Prostate gland (tissue), 2 donors: ENCODE results near the gene KCNK16. TPM values are rescaled to one million over a fixed set of nuclear protein-coding genes. Genes with fewer than 3 reads are reported as not detected.

ENCODE experiments used
- DNase-seq: peaks from one replicate; pipeline ENCODE4 v3.0.0-alpha.2; 2019; ENCODE audit warnings: low spot score
- H3K27ac ChIP-seq, 2 donors: fragments of 200-600 bp; sonication (generic); 2 replicates each; pipeline ENCODE4 v1.5.1; 2017 to 2019
- H3K27me3 ChIP-seq: fragments of 200-600 bp; sonication (generic); replicated peaks from 2 replicates; pipeline ENCODE4 v1.5.1; 2019; ENCODE audit not compliant: insufficient read depth
- H3K36me3 ChIP-seq, 2 donors: fragments of 200-600 bp; sonication (generic); 1 replicate in 1 of 2; 2 replicates in 1 of 2; pipeline versions ENCODE4 v1.5.1 to v1.8.1; 2017 to 2019
- H3K4me1 ChIP-seq: fragments of 200-600 bp; sonication (generic); replicated peaks from 2 replicates; pipeline ENCODE4 v1.5.1; 2019
- H3K4me3 ChIP-seq, 2 donors: fragments of 200-600 bp; sonication (generic); 2 replicates each; pipeline ENCODE4 v1.5.1; 2017 to 2019
- H3K9me3 ChIP-seq: fragments of 200-600 bp; sonication (generic); 2 replicates; pipeline ENCODE4 v1.5.1; 2017
- POLR2A ChIP-seq: fragments of 450-650 bp; IDR thresholded peaks from one replicate; pipeline ENCODE4 v1.6.1; 2016; ENCODE audit warnings: antibody characterized with exemption, mild to moderate bottlenecking
- POLR2AphosphoS5 ChIP-seq: sonication (generic); formaldehyde crosslinking; IDR thresholded peaks from one replicate; pipeline ENCODE4 v1.6.1; 2017; ENCODE audit warnings: antibody characterized with exemption
- WGBS: methylation state at CpG from one replicate; pipeline ENCODE4 v1.1.5; 2018; 5-methylcytosine and 5-hydroxymethylcytosine counted together
- intact Hi-C: fragments of 100-400 bp; cut with DNase I; formaldehyde crosslinking; loops from one replicate; pipeline ENCODE4 v1.14.2; 2022
- total RNA-seq, 2 donors: library from RNA; depleted of rRNA; stranded (reverse); fragments of >200 nt; gene quantifications; one replicate each; pipeline ENCODE4 v1.1.0, GENCODE V29; 2016
- TF ChIP-seq, protein P1 (sequence below), 4 experiments: fragments of 200-600 bp in 2 of 4; fragments of 450-650 bp in 2 of 4; sonication (generic) in 2 of 4; IDR thresholded peaks; 1 replicate in 3 of 4; 2 replicates in 1 of 4; pipeline ENCODE4 v1.5.1; 2016 to 2019; ENCODE audit warnings: antibody characterized with exemption in 4 of 4, mild to moderate bottlenecking in 2 of 4, moderate library complexity in 2 of 4

The KCNK16 gene
- total RNA-seq, 2 donors from 2014 or later, result not detected

DNA sequence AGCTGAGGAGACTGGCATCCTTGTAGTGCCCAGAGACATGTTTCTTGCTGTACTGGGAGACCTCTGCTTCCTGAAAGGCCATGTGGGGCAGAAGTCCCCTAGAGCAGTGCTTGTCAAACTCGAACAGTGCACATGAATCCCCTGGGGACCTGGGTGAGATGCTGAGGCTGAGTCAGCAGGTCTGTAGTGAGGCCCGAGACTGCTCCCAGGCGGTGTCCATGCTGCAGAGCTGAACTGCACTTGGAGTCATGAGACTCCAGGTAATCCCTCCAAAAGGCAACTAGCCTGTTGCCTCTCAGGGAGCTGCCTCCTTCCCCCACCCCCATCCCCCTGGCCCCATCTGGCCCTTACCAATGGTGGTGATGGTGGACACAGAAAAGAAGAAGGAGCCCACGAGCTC, 12.0 kb downstream of the KCNK16 start:
- 74% methylated on average over 4 of the region's 4 CpGs for WGBS
- Histone ChIP-seq H3K4me3 (no peak overlapping the region), H3K27me3 (peaks cover 9% of the 10 kb centered on the region), H3K4me1 (peaks cover 4% of the 10 kb centered on the region), H3K36me3 (no peaks in the 10 kb centered on the region), H3K27ac (no peak overlapping the region), H3K9me3 (no peaks in the 10 kb centered on the region)
- no peak for DNase-seq
- no peak for TF ChIP-seq POLR2A
- TF ChIP-seq POLR2AphosphoS5, result no peak
- TF ChIP-seq, protein P1, sequence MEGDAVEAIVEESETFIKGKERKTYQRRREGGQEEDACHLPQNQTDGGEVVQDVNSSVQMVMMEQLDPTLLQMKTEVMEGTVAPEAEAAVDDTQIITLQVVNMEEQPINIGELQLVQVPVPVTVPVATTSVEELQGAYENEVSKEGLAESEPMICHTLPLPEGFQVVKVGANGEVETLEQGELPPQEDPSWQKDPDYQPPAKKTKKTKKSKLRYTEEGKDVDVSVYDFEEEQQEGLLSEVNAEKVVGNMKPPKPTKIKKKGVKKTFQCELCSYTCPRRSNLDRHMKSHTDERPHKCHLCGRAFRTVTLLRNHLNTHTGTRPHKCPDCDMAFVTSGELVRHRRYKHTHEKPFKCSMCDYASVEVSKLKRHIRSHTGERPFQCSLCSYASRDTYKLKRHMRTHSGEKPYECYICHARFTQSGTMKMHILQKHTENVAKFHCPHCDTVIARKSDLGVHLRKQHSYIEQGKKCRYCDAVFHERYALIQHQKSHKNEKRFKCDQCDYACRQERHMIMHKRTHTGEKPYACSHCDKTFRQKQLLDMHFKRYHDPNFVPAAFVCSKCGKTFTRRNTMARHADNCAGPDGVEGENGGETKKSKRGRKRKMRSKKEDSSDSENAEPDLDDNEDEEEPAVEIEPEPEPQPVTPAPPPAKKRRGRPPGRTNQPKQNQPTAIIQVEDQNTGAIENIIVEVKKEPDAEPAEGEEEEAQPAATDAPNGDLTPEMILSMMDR (IDR thresholded peaks at IDR 0.05), result no peak
- intact Hi-C loops, result no loop called here

DNA sequence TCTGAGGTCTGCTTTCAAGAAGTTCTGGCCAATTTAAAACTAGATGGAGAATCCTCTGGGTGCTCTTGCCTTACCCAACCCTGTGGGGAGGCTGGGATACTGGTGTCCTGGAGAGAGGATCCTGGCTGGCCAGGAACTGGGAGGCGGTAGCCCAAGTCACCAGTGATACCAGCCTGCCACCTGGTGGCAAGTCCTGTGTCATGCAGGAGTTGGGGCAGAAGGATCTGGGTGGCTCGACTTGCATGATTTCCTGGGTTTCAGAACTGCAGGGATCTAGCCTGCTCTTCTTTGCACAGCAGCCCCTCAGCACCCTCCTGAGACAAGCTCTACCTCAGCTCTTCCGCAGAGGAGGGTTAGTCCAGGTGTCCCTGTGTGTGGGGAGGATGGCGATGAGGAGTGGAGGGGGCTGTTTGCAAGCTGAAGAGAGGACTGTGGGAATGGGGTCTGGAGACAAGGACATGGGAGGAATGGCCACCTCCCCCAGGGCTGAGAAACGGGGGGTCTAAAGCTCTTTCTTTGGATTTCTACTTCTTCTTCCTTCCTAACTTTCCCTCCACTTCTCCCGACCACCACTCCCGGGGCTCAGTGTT, 12.5 kb downstream of the KCNK16 start:
- DNase-seq, result peak; percentile 72
- no peak overlapping the region for H3K27ac ChIP-seq
- TF ChIP-seq, protein P1 (IDR thresholded peaks at IDR 0.05), result peak; percentile 64 to 92 (median 87)
- no peak for TF ChIP-seq POLR2A
- TF ChIP-seq POLR2AphosphoS5, result no peak
- peaks cover 9% of the 10 kb centered on the region for H3K27me3 ChIP-seq
- H3K4me3 ChIP-seq, result no peak overlapping the region
- no peaks in the 10 kb centered on the region for H3K9me3 ChIP-seq
- no peaks in the 10 kb centered on the region for H3K36me3 ChIP-seq
- peaks cover 4% of the 10 kb centered on the region for H3K4me1 ChIP-seq
- 44% methylated on average over 7 of the region's 7 CpGs for WGBS
- intact Hi-C loops, result loop anchor here (10.0 kb wide), 1 partner anchor 225 kb away; no protein-coding TSS in a partner anchor

DNA sequence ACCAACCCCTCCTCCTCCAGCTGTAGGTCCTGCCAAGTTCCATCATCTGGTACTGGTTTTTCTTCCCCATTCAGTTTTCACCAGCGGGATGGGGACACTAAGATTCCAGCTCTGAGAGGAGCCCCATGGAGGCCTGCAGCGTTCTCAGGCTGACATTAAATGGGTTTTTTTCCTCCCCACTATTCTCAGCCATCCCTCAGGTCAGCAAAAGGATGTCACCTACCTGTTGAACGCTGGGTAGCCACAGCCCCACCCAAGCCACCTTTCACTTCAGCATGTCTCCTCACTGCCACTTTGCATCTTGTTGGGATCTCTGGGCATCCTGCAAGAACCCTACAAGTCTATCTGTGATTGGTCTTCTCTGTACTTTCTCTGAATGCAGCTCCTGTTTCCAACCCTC, 15.0 kb downstream of the KCNK16 start:
- no peak for DNase-seq
- Histone ChIP-seq H3K4me1 (no peaks in the 10 kb centered on the region), H3K27me3 (no peaks in the 10 kb centered on the region), H3K9me3 (no peaks in the 10 kb centered on the region), H3K27ac (no peak overlapping the region), H3K4me3 (no peak overlapping the region), H3K36me3 (no peaks in the 10 kb centered on the region)
- TF ChIP-seq, protein P1 (IDR thresholded peaks at IDR 0.05), result no peak
- no peak for TF ChIP-seq POLR2AphosphoS5
- no peak for TF ChIP-seq POLR2A
- intact Hi-C loops, result loop anchor here (10.0 kb wide), 1 partner anchor 223 kb away; no protein-coding TSS in a partner anchor
- 73% methylated on average over 3 of the region's 3 CpGs for WGBS

DNA sequence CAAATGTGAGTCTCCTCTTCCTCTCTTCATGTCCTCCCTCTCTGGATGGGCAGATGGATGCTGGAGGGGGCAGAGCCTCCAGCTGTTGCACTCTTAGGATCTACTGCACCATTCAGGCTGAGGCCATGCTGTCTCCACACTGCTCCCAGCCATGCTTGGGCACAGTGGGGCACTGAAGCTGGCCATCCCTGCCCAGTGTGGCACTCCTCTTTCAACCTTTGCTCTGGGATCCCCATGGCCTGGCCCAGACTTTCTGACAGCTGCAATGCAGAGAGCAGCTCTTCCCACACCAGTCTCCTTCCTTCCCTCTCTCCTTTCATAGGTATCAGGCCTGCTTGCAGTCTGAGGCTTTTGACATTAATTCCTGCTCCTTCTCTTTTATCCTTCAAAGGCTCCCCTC, 17.6 kb downstream of the KCNK16 start:
- no peaks in the 10 kb centered on the region for H3K36me3 ChIP-seq
- H3K27ac ChIP-seq, result no peak overlapping the region
- no peaks in the 10 kb centered on the region for H3K9me3 ChIP-seq
- H3K4me3 ChIP-seq, result no peak overlapping the region
- TF ChIP-seq POLR2AphosphoS5, result no peak
- TF ChIP-seq POLR2A, result no peak
- TF ChIP-seq, protein P1 (IDR thresholded peaks at IDR 0.05), result no peak
- no peaks in the 10 kb centered on the region for H3K27me3 ChIP-seq
- no peaks in the 10 kb centered on the region for H3K4me1 ChIP-seq
- intact Hi-C loops, result loop anchor here (5.0 to 10.0 kb wide), 3 partner anchors 220 to 433 kb away; no protein-coding TSS in a partner anchor
- no peak for DNase-seq
